Measurements from ENCODE around the gene CALCOCO1. TPM values are rescaled to one million over a fixed set of nuclear protein-coding genes. Genes with fewer than 3 reads are reported as not detected.

CALCOCO1 gene
- total and polyA plus RNA-seq, 2 of the 13 experiments (the other 11 are each of a cell fraction or from before 2014, with no cell fraction given), result 7.7 to 47.7 TPM

GRCh38 chr12:53727310-53728041, at the start of gene CALCOCO1 (continued):
- peak; percentile 82; the same call in 1 of the 2 replicates for TF ChIP-seq ZFP91 (CRISPR knock-in tag; IDR thresholded peaks at IDR 0.05; ENCODE audit: borderline replicate concordance)
- TF ChIP-seq MIER3 (CRISPR knock-in tag; IDR thresholded peaks at IDR 0.05; ENCODE audit: borderline replicate concordance), result peak; percentile 69; the same call in 1 of the 2 replicates
- peak; percentile 93 for TF ChIP-seq GABPB1 (CRISPR knock-in tag; IDR thresholded peaks at IDR 0.05)
- TF ChIP-seq TARDBP (CRISPR knock-in tag; IDR thresholded peaks at IDR 0.05), result peak; percentile 62; the same call in 1 of the 2 replicates
- TF ChIP-seq POLR2A (IDR thresholded peaks at IDR 0.05; ENCODE audit: insufficient read depth in 1 of 2, low read depth in 2 of 2, low read length in 2 of 2), result peak in 1 of 2 experiments; percentile 80; a peak in 2 of 4 replicates
- TF ChIP-seq MAF1 (CRISPR knock-in tag; IDR thresholded peaks at IDR 0.05; ENCODE audit: borderline replicate concordance), result no peak; the same call in 1 of the 2 replicates
- peak; percentile 49; the same call in 1 of the 2 replicates for TF ChIP-seq ZNF891 (CRISPR knock-in tag; IDR thresholded peaks at IDR 0.05)
- peak; percentile 100 for TF ChIP-seq HCFC1 (IDR thresholded peaks at IDR 0.05; ENCODE audit: low read depth, low read length)
- TF ChIP-seq PITX1 (CRISPR knock-in tag; IDR thresholded peaks at IDR 0.05), result peak; percentile 85
- TF ChIP-seq, protein P1, sequence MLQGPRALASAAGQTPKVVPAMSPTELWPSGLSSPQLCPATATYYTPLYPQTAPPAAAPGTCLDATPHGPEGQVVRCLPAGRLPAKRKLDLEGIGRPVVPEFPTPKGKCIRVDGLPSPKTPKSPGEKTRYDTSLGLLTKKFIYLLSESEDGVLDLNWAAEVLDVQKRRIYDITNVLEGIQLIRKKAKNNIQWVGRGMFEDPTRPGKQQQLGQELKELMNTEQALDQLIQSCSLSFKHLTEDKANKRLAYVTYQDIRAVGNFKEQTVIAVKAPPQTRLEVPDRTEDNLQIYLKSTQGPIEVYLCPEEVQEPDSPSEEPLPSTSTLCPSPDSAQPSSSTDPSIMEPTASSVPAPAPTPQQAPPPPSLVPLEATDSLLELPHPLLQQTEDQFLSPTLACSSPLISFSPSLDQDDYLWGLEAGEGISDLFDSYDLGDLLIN (CRISPR knock-in tag; IDR thresholded peaks at IDR 0.05; ENCODE audit: borderline replicate concordance), result peak; percentile 71; the same call in 1 of the 2 replicates
- peak; percentile 98 for TF ChIP-seq ZFP62 (CRISPR knock-in tag; IDR thresholded peaks at IDR 0.05)
- TF ChIP-seq, protein P2, sequence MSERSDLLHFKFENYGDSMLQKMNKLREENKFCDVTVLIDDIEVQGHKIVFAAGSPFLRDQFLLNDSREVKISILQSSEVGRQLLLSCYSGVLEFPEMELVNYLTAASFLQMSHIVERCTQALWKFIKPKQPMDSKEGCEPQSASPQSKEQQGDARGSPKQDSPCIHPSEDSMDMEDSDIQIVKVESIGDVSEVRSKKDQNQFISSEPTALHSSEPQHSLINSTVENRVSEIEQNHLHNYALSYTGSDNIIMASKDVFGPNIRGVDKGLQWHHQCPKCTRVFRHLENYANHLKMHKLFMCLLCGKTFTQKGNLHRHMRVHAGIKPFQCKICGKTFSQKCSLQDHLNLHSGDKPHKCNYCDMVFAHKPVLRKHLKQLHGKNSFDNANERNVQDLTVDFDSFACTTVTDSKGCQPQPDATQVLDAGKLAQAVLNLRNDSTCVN (CRISPR knock-in tag; IDR thresholded peaks at IDR 0.05; ENCODE audit: borderline replicate concordance), result peak; percentile 42; the same call in 1 of the 2 replicates
- no peak for TF ChIP-seq FUBP1 (CRISPR knock-in tag; IDR thresholded peaks at IDR 0.05; ENCODE audit: borderline replicate concordance)
- TF ChIP-seq, protein P3, sequence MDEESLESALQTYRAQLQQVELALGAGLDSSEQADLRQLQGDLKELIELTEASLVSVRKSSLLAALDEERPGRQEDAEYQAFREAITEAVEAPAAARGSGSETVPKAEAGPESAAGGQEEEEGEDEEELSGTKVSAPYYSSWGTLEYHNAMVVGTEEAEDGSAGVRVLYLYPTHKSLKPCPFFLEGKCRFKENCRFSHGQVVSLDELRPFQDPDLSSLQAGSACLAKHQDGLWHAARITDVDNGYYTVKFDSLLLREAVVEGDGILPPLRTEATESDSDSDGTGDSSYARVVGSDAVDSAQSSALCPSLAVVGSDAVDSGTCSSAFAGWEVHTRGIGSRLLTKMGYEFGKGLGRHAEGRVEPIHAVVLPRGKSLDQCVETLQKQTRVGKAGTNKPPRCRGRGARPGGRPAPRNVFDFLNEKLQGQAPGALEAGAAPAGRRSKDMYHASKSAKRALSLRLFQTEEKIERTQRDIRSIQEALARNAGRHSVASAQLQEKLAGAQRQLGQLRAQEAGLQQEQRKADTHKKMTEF (CRISPR knock-in tag; IDR thresholded peaks at IDR 0.05), result peak; percentile 80
- TF ChIP-seq HDAC6 (IDR thresholded peaks at IDR 0.05; ENCODE audit: low read depth, low read length), result no peak
- peak in 1 of 2 experiments; percentile 90; a peak in 2 of 4 replicates for TF ChIP-seq KLF16 (CRISPR knock-in tag; IDR thresholded peaks at IDR 0.05)
- 0 out of 2 replicates have a peak, but pooled peaks have one; percentile 31 for TF ChIP-seq KLF9 (CRISPR knock-in tag; IDR thresholded peaks at IDR 0.05; ENCODE audit: low read depth)
- no peak for TF ChIP-seq FOXA1 (IDR thresholded peaks at IDR 0.05)
- no peak for TF ChIP-seq FOXA1 (CRISPR knock-in tag; IDR thresholded peaks at IDR 0.05)
- TF ChIP-seq THRA (CRISPR knock-in tag; IDR thresholded peaks at IDR 0.05; ENCODE audit: borderline replicate concordance), result peak; percentile 45; the same call in 1 of the 2 replicates
- TF ChIP-seq ZFP37 (CRISPR knock-in tag; IDR thresholded peaks at IDR 0.05; ENCODE audit: borderline replicate concordance), result no peak

Measured in HepG2 (cell line).